ELR (cell line): Measurements from ENCODE around the gene MCHR1.
"Not testable (repeated sequence)": the region's sequence is repeated elsewhere in the genome, so short reads cannot be mapped to it uniquely, and the experiment has no call there.

Experiments
- DNase-seq: peaks from one replicate; pipeline ENCODE4 v3.0.0-alpha.2; 2015; ENCODE audit warnings: low read depth

Gene MCHR1

DNA sequence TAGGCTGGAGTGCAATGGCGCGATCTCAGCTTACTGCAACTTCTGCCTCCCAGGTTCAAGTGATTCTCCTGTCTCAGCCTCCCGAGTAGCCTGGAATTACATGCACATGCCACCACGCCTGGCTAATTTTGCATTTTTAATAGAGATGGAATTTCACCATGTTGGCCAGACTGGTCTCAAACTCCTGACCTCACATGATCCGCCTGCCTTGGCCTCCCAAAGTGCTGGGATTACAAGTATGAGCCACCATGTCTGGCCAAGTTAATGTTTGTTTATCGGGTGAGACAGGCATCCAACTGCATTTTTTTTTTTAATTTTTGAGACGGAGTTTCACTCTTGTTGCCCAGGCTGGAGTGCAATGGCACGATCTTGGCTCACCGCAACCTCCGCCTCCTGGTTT is 22.6 kb upstream of the MCHR1 start:
- DNase-seq = not testable (repeated sequence)

DNA sequence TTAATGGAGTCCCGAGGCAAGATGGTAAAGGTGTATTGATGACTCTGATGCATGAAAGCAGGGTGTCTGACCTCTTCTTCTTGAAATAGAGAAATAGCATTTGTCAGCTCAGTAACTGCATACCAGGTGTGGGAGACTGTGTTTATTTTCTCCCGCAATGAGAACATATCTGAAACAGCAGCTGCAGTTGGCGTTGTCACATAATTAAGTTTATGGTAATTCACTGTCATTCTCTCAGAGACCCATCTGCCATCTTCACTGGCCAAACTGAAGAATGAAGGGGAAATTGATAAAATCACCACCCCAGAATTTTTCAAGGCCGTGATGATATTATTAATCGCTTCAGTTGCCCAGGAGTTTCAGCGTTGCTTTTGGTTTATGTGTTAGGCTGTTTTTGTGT is 20.1 kb upstream of the MCHR1 start:
- DNase-seq = no peak

DNA sequence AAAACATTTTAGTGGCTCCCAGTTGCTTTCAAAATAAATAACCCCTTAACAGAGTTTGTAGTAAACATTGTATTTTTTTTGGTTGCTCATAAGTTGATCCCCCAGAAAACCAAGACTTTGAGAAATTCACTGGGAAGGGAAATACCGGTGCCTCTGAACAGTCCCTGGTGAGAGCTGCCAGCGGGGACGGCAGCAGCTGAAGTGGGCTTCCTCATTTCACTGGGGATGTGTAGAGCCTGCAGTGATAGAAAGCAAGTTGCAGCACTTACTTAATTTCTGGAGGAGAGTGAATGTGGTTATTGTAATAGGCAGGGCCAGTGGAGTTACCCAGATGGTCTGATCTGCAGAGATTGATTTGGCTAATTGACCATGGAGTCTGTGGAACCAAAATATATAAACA is 18.6 kb upstream of the MCHR1 start:
- no peak for DNase-seq

DNA sequence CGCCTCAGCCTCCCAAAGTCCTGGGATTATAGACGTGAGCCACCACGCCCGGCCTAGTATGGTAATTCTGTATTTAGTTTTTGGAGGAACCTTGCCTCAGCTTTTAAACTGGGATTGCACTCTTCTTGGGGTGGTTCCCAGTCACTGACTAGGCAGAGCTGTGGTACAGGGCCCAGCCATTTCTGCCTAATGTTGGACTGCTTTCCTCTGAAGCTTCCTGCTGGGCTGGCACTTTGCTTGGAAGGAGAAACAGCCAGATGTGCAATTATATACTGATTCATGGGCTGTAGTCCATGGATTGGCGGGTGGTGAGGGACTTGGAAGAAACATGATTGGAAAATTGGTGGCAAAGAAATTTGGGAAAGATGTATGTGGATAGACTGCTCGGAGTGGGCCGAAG is 17.6 kb upstream of the MCHR1 start:
- DNase-seq = no peak

DNA sequence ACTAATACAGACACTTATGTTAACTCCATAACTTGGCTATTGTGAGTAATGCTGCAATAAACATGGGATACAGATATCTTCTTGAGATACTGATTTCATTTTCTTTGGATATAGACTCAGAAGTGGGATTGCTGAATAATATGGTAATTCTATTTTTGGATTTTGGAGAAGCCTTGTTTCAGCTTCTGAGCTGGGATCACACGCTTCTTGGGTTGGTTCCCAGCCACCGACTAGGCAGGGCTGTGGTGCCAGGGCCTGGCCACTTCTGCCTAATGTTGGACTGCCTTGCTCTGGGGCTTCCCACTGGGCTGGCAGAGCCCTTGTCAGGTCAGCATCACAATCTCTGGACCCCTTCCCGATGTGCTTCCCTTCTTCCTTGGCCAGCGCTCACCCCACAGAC is 14.0 kb upstream of the MCHR1 start:
- DNase-seq = peak; percentile 40

DNA sequence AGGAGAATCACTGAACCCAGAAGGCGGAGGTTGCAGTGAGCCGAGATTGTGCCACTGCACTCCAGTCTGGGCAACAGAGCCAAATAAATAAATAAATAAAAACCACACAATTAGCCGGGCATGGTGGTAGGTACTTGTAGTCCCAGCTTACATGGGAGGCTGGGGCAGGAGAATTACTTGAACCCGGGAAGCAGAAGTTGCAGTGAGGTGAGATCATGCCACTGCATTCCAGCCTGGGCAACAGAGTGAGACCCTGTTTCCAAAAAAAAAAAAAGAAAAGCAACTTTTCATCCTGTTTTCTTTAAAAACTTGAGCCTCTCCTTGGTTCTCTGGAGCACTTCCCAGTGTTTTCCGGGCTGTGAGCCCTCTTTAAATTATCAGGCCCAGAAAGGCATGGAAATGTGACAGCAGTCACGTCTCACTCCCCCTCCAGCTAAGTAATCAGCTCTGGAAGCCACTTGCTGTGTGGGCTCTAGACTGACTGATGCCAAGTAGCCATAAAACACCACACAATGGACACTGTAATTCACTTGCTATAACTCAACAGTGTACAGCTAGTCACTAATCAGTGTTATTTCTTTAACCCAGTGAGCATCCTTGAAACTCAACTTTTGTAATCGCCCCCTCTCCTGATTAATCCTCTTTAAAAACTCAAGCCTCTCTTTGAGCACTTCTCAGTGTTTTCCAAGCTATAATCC is 13.0 kb upstream of the MCHR1 start:
- no peak for DNase-seq

DNA sequence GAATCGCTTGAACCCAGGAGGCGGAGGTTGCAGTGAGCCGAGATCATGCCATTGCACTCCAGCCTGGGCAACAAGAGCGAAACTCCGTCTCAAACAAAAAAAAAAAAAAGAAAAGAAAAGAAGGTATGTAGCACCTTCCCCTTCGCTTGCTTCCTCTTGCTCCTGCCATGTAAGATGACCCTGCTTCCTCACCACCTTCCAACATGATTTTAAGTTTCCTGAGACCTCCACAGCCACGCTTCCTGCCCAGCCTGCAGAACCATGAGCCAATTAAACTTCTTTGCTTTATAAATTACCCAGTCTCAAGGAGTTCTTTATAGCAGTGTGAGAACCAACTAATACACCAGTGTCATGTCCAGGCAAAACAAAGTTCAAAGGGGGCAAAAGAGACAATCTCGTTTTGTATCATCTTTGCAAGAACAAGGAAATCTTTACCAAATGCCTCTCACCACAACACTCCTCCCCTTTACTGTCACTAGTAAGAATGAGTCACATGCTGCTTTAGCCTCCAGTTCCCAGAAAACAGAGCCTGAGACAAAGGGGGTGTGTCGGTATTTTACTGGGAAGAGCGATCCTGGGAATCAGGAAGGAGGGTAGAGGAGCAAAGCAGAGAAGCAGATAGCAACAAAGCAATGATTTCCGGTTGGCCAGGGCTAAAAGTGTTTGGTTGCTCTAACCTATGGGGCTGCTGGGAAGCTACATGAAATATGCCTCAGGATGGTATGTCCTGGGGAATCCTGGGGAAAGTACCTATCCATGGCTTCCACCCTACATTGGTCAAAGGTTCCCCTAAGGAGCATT is 10.5 kb upstream of the MCHR1 start:
- DNase-seq = peak; percentile 82

DNA sequence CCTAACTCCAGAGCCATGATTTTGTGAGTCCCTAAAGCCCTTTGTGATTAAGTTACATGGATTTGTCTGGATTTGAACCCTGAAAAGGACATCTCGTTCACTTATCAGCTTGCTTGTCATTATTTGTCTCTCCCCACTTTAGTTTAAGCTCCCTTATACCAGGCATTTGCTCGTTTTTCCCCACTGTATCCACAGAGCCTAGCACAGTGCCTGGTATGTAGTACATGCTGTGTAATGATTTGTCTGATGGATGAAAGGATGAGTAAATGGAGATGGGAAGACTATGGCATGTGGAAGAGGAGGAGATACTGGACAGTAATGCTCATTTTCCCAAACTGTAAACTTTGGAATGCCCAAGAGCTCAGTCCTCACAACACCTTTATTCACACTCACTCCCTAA is 9.2 kb upstream of the MCHR1 start:
- no peak for DNase-seq

DNA sequence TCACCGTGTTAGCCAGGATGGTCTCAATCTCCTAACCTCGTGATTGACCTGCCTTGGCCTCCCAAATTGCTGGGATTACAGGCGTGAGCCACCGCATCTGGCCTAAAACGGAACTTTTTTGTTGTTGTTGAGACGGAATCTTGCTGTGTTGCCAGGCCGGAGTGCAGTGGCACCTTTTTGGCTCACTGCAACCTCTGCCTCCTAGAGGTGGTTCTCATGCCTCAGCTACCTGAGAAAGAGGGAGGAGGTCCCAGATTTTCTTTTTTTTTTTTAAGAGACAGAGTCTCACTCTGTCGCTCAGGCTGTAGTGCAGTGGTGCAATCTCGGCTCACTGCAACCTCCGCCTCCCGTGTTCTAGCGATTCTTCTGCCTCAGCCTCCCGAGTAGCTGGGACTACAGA is 7.9 kb upstream of the MCHR1 start:
- no peak for DNase-seq

DNA sequence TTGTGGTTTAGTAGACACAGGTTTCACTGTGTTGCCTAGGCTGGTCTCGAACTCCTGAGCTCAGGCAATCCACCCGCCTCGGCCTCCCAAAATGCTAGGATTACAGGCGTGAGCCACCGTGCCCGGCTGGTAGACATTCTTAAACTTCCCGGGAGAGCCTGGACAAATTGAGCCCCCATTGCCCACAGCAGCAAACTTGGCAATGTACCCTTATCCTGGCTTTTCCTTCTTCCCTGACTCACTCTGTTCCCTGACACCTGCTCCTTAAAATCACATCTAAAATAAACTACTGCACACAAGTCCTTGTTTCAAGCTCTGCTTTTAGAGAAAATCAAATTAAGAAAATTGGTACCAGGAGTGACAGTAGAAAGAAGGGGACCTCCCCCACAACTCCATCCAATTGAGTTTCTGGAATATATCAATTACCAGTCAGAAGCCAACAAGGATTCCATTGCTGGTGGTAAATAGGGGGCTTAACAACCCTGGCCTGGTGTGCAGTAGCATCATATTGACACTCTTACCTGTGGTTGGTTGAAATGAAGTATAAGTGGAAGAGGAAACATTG is 7.4 kb upstream of the MCHR1 start:
- DNase-seq = no peak

DNA sequence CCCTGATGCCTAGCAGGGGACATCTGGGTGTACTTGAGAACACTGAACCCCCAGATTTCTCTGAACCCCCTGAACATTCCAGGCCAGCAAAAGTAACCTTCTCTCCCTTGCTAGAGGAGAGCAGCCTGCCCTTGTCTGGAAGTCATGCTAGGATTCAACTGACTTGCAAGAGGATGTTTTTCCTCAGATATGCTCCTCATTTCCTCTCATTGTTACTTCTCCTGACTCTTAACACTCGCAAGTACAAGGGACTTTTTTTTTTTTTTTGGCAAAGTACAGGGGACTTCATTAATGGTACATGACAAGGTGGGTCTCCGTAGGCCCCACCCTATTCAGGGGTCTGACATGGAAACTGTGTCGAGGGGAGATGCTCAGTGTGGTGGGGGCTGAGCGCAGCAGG is 6.3 kb upstream of the MCHR1 start:
- no peak for DNase-seq

DNA sequence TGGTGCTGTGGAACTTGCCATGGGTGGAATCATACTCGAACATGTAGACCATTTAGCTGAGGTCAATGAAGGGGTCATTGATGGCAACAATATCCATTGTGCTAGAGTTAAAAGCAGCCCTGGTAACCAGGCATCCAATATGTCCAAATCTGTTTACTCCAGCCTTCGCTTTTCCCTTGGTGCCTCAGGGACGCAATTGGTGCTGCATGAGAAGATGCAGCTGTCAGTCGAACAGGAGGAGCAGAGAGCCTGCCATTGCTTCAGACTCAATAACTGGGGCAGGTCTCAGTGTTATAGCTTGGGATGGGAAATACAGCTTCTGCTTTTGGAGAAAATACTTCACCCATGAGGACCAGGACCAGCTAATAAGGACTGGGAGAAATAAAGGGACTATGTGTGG is 5.0 kb upstream of the MCHR1 start:
- DNase-seq = no peak

DNA sequence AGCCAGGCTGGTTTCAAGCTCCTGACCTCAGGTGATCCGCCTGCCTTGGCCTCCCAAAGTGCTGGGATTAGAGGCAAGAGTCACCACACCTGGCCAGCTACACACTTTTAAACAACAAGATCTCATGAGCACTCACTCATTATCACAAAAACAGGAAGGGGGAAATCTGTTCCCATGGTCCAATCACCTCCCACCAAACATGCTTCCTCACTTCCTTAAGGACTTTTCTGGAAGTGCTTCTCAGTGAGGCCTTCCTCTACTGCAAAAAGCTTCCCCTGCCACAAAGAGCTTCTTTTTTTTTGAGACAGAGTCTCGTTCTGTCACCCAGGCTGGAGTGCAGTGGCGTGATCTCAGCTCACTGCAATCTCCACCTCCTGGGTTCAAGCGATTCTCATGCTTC is 3.1 kb upstream of the MCHR1 start:
- DNase-seq = not testable (repeated sequence)

DNA sequence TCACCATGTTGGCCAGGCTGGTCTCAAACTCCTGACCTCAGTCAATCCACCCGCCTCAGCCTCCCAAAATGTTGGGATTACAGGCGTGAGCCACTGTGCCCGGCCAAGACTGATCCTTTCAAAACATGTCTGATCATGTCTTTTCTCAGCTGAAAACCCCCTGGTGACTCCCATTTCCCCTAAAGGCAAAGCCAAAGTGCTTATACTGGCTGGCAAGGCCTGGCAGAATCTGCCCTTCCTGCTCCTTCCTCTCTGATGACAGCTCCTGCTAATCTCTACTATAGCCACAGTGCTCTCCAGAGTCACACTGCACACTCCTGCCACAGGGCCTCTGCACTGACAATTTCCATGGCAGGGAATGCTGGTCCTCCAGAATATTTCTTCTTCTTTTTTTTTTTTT is 2.6 kb upstream of the MCHR1 start:
- DNase-seq = no peak

DNA sequence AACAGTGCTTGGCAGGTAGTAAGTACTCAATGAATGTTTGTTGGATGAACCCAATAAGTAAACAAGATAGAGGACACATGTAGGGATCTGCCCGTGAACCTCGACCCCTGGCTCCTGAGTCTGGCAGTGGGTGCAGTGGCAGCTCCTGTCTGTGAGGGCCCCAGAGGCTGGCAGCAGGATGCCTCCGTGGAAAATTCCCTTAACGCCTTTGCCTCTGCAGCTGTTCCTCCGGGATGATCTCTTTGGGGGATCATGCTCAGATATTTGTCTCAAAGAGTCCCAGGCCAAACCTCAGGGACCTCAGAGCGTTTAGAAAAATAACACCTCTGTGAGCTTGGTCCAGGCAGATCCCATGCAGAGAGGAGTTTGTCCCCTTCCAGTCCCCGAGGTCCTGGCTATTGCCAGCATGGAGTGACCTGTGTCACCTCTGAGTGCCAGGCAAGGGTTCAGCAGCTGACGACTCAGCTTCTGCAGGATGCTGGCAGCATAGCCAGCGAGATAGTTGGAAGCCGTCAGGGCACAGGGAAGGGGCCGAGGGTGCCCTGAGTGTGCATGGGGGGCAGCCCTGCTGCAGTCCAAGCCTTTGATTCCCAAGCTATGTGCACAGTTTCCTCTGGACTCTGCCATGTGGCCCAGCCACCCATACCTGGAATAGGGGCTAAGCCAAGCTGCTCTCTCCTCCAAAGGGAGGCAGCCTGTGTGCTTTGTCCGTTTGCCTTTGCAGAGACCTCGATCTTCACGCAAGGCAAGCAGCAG is 613 bp upstream of the MCHR1 start:
- DNase-seq = no peak

DNA sequence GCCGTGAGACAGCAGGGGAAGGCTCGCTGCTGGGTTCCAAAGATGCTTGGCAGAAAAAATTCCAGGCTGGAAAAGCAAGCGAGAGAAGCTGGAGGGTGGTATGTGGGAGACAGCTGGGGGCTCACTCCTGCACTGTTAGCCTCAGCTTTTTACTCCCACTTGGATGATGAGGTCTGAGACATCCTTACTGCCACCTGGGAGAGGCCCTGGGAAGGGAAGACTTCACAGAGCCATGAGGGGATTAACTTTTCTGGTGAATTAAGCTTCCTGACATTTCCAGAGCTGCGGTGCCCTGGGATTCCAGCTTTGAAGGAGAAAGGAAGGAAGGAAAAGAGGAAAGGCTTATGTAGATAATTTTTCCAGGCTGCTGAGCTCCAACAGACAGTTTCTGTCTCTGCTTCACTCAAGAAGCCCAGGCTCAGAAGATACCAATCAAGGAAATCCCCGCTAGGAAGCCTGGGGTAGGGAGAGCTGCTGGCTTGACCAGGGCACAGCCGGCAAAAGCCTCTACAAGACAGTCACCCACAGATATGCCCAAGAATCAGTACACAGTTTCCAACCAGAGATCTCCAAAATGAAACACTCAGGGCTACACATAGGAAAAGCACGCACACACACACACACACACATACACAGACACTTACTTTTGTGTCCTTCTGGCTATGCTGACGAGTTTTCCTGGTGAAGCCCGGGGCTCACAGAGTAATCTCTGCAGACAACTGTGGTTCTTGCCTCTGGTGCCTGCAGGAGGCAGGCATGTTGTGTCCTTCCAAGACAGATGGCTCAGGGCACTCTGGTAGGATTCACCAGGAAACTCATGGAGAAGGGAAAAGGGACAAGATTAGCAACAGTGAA is 907 bp downstream of the MCHR1 start:
- DNase-seq = no peak

DNA sequence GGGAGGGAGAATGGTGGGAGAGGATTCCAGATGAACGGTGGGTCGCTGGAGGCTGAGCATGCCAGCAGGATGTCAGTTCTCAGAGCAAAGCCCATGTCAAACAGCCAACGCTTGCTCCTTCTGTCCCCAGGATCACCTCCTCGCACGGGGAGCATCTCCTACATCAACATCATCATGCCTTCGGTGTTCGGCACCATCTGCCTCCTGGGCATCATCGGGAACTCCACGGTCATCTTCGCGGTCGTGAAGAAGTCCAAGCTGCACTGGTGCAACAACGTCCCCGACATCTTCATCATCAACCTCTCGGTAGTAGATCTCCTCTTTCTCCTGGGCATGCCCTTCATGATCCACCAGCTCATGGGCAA is 1.5 kb downstream of the MCHR1 start:
- no peak for DNase-seq

DNA sequence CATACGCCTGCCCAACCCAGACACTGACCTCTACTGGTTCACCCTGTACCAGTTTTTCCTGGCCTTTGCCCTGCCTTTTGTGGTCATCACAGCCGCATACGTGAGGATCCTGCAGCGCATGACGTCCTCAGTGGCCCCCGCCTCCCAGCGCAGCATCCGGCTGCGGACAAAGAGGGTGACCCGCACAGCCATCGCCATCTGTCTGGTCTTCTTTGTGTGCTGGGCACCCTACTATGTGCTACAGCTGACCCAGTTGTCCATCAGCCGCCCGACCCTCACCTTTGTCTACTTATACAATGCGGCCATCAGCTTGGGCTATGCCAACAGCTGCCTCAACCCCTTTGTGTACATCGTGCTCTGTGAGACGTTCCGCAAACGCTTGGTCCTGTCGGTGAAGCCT is 2.2 kb downstream of the MCHR1 start:
- DNase-seq = no peak

DNA sequence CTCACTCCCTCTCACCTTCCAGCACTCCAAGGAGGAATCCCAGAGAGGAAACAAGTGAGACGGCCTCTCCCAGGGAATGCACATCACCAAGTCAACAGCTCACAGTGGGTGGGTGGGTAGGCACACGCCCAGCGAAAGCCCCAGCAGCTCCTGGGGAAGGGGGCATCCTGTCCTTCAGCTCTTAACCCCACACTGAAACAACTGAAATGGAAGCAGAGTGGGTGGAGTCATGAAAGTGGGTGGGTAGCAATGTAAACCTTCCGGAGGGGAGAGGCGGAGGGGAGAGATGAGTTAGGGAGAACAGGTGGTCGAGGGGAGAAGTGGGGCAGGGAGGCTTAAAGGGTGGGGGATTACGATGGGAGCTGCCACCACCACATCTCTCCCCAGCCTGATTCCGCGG is 5.4 kb downstream of the MCHR1 start:
- no peak for DNase-seq

DNA sequence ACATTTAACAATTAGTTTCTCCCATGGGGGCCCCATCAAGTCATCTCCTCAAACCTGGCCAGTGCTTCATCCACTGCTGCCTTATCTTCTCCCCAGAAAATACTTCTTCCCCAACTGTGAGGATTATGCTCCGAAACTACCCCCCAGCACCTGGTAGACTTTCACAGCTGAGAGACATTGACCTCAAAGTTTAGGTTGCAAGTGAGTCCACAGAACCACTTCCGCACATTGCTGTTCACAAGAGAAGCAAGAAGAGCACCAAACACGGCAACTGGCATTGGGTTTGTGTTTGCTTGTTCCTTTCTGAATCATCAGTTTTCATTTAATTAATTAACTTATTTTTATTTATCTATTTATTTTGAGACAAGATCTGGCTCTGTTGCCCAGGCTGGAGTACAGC is 6.1 kb downstream of the MCHR1 start:
- no peak for DNase-seq

DNA sequence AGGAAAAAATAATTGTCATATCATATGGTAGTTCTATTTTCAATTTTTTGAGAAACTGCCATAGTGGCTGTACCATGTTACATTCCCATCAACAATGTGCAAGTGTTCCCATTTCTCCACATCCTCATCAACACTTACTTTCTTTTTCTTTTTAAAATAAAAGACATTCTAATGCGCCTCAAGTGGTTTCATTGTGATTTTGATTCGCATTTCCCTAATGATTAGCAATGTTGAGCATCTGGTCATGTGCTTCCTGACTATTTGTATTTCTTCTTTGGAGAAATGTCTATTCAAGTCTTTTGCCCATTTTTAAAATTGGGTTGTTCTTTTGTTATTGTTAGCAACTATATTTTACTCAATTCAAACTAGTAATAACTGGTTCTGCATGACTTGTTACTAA is 8.4 kb downstream of the MCHR1 start:
- DNase-seq = no peak

DNA sequence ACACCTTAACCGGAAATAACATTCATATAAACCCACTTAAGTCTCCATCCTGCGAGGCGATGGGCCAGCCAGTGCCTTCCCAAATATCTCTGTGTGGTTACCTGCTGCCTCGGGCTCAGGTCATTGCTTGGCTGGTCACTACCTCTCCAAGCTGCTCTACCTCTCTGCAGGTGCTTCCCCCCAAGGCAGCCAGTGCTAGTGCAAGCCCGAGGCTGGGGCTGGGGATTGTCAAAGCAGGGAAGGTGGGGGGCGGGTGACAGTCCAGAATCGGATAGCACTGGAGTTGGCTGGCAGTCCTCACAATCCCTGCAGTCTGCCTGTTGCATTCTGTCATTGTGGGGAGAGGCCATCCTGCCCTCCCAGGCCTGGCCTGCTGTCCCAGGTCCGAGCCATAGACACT is 11.1 kb downstream of the MCHR1 start:
- DNase-seq = no peak
